GM12878 (cell line): ENCODE measurements around the gene FCRLB. TPM values are rescaled to one million over a fixed set of nuclear protein-coding genes. Genes with fewer than 3 reads are reported as not detected.

Experiments used
- BCL11A ChIP-seq: IDR thresholded peaks from 2 replicates; pipeline ENCODE4 v1.6.1; 2011; ENCODE audit warnings: low read depth, low read length
- CBX5 ChIP-seq: sonication (generic); IDR thresholded peaks from 2 replicates; pipeline ENCODE4 v1.6.1; 2016; ENCODE audit warnings: low read depth, moderate library complexity, mild to moderate bottlenecking, inconsistent platforms
- E4F1 ChIP-seq: fragments of 450-650 bp; IDR thresholded peaks from 2 replicates; pipeline ENCODE4 v1.6.1; 2018; ENCODE audit warnings: borderline replicate concordance, mild to moderate bottlenecking; ENCODE audit not compliant: partially characterized antibody
- EP300 ChIP-seq, 2 experiments: fragments of 150-350 bp in 1 of 2; IDR thresholded peaks; 2 replicates each; pipeline ENCODE4 v1.6.1; 2011 to 2012; ENCODE audit warnings: low read depth in 2 of 2, low read length in 2 of 2, borderline replicate concordance in 1 of 2, improper control_type of control experiment in 1 of 2, inconsistent platforms in 1 of 2; ENCODE audit not compliant: control insufficient read depth in 1 of 2
- HCFC1 ChIP-seq: fragments of 150-350 bp; IDR thresholded peaks from 2 replicates; pipeline ENCODE4 v1.6.1; 2014; ENCODE audit warnings: low read length
- IRF5 ChIP-seq: fragments of 450-650 bp; IDR thresholded peaks from 2 replicates; pipeline ENCODE4 v1.6.1; 2017; ENCODE audit warnings: borderline replicate concordance
- PBX3 ChIP-seq: IDR thresholded peaks from 2 replicates; pipeline ENCODE4 v1.6.1; 2011; ENCODE audit warnings: mild to moderate bottlenecking, low read depth, low read length, moderate library complexity; ENCODE audit not compliant: insufficient replicate concordance
- SPI1 ChIP-seq: IDR thresholded peaks from 2 replicates; pipeline ENCODE4 v1.6.1; 2011; ENCODE audit warnings: low read depth, mild to moderate bottlenecking, low read length, moderate library complexity, borderline replicate concordance; ENCODE audit not compliant: insufficient read depth
- SRF ChIP-seq, 2 experiments: IDR thresholded peaks; 2 replicates each; pipeline ENCODE4 v1.6.1; 2011; ENCODE audit warnings: low read depth in 2 of 2, low read length in 2 of 2, mild to moderate bottlenecking in 1 of 2, moderate library complexity in 1 of 2
- TCF12 ChIP-seq: IDR thresholded peaks from 2 replicates; pipeline ENCODE4 v1.6.1; 2011; ENCODE audit warnings: low read depth, mild to moderate bottlenecking, low read length
- TCF3 ChIP-seq: IDR thresholded peaks from 2 replicates; pipeline ENCODE4 v1.6.1; 2012; ENCODE audit warnings: low read depth, mild to moderate bottlenecking, low read length, borderline replicate concordance; ENCODE audit not compliant: insufficient read depth
- ZNF622 ChIP-seq: fragments of 450-650 bp; IDR thresholded peaks from 2 replicates; pipeline ENCODE4 v1.6.1; 2017; ENCODE audit warnings: mild to moderate bottlenecking, inconsistent platforms
- polyA plus RNA-seq, 11 experiments: library from polyadenylated mRNA; depleted of rRNA in 4 of 11; unstranded in 6 of 11; stranded (reverse) in 5 of 11; fragments of >200 nt; fragmentation: Nextera tagmentation in 4 of 11; fragmentation: Illumina TruSeq in 1 of 11; extraction: Ambion mirVana in 4 of 11; extraction: Trizol in 1 of 11; gene quantifications; 1 replicate in 1 of 11; 2 replicates in 10 of 11; pipeline versions ENCODE4 v1.2.1 to v1.2.3, GENCODE V29; 2011 to 2016; ENCODE audit warnings: inconsistent platforms in 2 of 11, missing spikeins in 2 of 11, low read depth in 1 of 11
- total RNA-seq, 4 experiments: library from RNA; depleted of rRNA in 3 of 4; stranded (reverse); fragments of >200 nt in 3 of 4; fragmentation: Illumina TruSeq in 1 of 4; extraction: Trizol in 1 of 4; gene quantifications; 2 replicates each; pipeline versions ENCODE4 v1.2.1 to v1.2.3, GENCODE V29; 2013 to 2021
- TF ChIP-seq, protein P1 (sequence below): IDR thresholded peaks from 2 replicates; pipeline ENCODE4 v1.6.1; 2012; ENCODE audit warnings: low read depth, low read length, improper control_type of control experiment
- TF ChIP-seq, protein P2 (sequence below): fragments of 450-650 bp; IDR thresholded peaks from 2 replicates; pipeline ENCODE4 v1.6.1; 2017; ENCODE audit warnings: mild to moderate bottlenecking, moderate library complexity
- TF ChIP-seq, protein P3 (sequence below): fragments of 450-650 bp; IDR thresholded peaks from 2 replicates; pipeline ENCODE4 v1.6.1; 2014; ENCODE audit warnings: mild to moderate bottlenecking

FCRLB gene
- total and polyA plus RNA-seq, 10 of the 15 experiments (the other 5 are each of a cell fraction or from before 2014, with no cell fraction given): 0.55 to 11.7 (median 5.6) TPM

- TF ChIP-seq, protein P1, sequence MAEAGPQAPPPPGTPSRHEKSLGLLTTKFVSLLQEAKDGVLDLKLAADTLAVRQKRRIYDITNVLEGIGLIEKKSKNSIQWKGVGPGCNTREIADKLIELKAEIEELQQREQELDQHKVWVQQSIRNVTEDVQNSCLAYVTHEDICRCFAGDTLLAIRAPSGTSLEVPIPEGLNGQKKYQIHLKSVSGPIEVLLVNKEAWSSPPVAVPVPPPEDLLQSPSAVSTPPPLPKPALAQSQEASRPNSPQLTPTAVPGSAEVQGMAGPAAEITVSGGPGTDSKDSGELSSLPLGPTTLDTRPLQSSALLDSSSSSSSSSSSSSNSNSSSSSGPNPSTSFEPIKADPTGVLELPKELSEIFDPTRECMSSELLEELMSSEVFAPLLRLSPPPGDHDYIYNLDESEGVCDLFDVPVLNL: no peak
- TF ChIP-seq E4F1 (peak; percentile 64), HCFC1 (peak; percentile 76), SRF (IDR thresholded peaks at IDR 0.05; ENCODE audit: low read depth in 2 of 2, low read length in 2 of 2) (0 out of 4 replicates have a peak, but pooled peaks of 1 of the 2 experiments have one; percentile 39), EP300 (IDR thresholded peaks at IDR 0.05; ENCODE audit: borderline replicate concordance in 1 of 2, control insufficient read depth in 1 of 2, low read depth in 2 of 2, low read length in 2 of 2) (peak in 1 of 2 experiments; percentile 21; a peak in 1 of 4 replicates), CBX5 (peak; percentile 79; the same call in 1 of the 2 replicates), TCF3 (no peak), TCF12 (0 out of 2 replicates have a peak, but pooled peaks have one; percentile 61), SPI1 (no peak; the same call in 1 of the 2 replicates), ZNF622 (no peak), IRF5 (no peak), BCL11A (no peak), PBX3 (no peak)
- TF ChIP-seq, protein P2, sequence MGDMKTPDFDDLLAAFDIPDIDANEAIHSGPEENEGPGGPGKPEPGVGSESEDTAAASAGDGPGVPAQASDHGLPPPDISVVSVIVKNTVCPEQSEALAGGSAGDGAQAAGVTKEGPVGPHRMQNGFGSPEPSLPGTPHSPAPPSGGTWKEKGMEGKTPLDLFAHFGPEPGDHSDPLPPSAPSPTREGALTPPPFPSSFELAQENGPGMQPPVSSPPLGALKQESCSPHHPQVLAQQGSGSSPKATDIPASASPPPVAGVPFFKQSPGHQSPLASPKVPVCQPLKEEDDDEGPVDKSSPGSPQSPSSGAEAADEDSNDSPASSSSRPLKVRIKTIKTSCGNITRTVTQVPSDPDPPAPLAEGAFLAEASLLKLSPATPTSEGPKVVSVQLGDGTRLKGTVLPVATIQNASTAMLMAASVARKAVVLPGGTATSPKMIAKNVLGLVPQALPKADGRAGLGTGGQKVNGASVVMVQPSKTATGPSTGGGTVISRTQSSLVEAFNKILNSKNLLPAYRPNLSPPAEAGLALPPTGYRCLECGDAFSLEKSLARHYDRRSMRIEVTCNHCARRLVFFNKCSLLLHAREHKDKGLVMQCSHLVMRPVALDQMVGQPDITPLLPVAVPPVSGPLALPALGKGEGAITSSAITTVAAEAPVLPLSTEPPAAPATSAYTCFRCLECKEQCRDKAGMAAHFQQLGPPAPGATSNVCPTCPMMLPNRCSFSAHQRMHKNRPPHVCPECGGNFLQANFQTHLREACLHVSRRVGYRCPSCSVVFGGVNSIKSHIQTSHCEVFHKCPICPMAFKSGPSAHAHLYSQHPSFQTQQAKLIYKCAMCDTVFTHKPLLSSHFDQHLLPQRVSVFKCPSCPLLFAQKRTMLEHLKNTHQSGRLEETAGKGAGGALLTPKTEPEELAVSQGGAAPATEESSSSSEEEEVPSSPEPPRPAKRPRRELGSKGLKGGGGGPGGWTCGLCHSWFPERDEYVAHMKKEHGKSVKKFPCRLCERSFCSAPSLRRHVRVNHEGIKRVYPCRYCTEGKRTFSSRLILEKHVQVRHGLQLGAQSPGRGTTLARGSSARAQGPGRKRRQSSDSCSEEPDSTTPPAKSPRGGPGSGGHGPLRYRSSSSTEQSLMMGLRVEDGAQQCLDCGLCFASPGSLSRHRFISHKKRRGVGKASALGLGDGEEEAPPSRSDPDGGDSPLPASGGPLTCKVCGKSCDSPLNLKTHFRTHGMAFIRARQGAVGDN: peak; percentile 68; the same call in 1 of the 2 replicates
- TF ChIP-seq, protein P3, sequence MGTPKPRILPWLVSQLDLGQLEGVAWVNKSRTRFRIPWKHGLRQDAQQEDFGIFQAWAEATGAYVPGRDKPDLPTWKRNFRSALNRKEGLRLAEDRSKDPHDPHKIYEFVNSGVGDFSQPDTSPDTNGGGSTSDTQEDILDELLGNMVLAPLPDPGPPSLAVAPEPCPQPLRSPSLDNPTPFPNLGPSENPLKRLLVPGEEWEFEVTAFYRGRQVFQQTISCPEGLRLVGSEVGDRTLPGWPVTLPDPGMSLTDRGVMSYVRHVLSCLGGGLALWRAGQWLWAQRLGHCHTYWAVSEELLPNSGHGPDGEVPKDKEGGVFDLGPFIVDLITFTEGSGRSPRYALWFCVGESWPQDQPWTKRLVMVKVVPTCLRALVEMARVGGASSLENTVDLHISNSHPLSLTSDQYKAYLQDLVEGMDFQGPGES: 0 out of 2 replicates have a peak, but pooled peaks have one; percentile 17
Measured at GRCh38 chr1:161766102-161766981, 45.0 kb downstream of the FCRLB start, which contains the start of gene ATF6 (continued).
